Heart right ventricle (tissue), 16 donors: ENCODE results near the gene TUFT1. TPM values are rescaled to one million over a fixed set of nuclear protein-coding genes. Genes with fewer than 3 reads are reported as not detected.

ENCODE experiments used
- ATAC-seq, 8 donors: fragments of 200-7000 bp; cut with Tn5 transposase; one replicate each; pipeline ENCODE4 v1.9.1; 2020; ENCODE audit warnings: mild to moderate bottlenecking in 8 of 8, moderate library complexity in 8 of 8, moderate number of reproducible peaks in 1 of 8
- DNase-seq, 2 donors: peaks; one replicate each; pipeline ENCODE4 v3.0.0-alpha.2; 2020
- H3K27ac ChIP-seq, 10 donors: fragments of 200-600 bp; sonication (generic) in 2 of 10; one replicate each; pipeline versions ENCODE4 v1.5.0 to v1.8.0; 2020 to 2022; ENCODE audit warnings: mild to moderate bottlenecking in 3 of 10
- H3K27me3 ChIP-seq, 7 donors: fragments of 200-600 bp; one replicate each; pipeline ENCODE4 v1.8.0; 2021 to 2022; ENCODE audit warnings: mild to moderate bottlenecking in 2 of 7
- H3K36me3 ChIP-seq, 9 donors: fragments of 200-600 bp; sonication (generic) in 1 of 9; one replicate each; pipeline versions ENCODE4 v1.5.0 to v1.8.0; 2020 to 2022; ENCODE audit warnings: mild to moderate bottlenecking in 2 of 9
- H3K4me1 ChIP-seq, 9 donors: fragments of 200-600 bp; sonication (generic) in 1 of 9; one replicate each; pipeline versions ENCODE4 v1.5.0 to v1.8.0; 2020 to 2022; ENCODE audit warnings: mild to moderate bottlenecking in 4 of 9
- H3K4me3 ChIP-seq, 10 donors: fragments of 200-600 bp; sonication (generic) in 2 of 10; one replicate each; pipeline versions ENCODE4 v1.5.0 to v1.8.0; 2020 to 2022; ENCODE audit warnings: mild to moderate bottlenecking in 7 of 10, moderate library complexity in 2 of 10
- H3K9me3 ChIP-seq, 11 donors: fragments of 200-600 bp in 10 of 11; sonication (generic) in 2 of 11; one replicate each; pipeline versions ENCODE4 v1.5.0 to v1.8.0; 2013 to 2022; ENCODE audit warnings: mild to moderate bottlenecking in 2 of 11, control low read depth in 1 of 11, moderate library complexity in 1 of 11
- WGBS, 2 donors: extraction: QIAGEN DNeasy Blood & Tissue Kit; methylation state at CpG; one replicate each; pipeline ENCODE4 v1.1.7; 2013; ENCODE audit warnings: inconsistent platforms in 1 of 2; 5-methylcytosine and 5-hydroxymethylcytosine counted together
- intact Hi-C, 10 donors: fragments of 100-400 bp; cut with DNase I; formaldehyde crosslinking; loops; one replicate each; pipeline versions ENCODE4 v1.11.1 to v1.14.2; 2022
- microRNA-seq, 2 donors: library from miRNA; unstranded; fragments of <30 nt; microRNA quantifications; one replicate each; pipeline ENCODE4 v1.2.0, GENCODE V29; 2021
- polyA plus RNA-seq, 2 donors: library from polyadenylated mRNA; stranded (reverse); fragments of 200-250 nt; gene quantifications; one replicate each; pipeline ENCODE4 v1.2.3, GENCODE V29; 2013
- total RNA-seq, 10 donors: library from RNA; stranded (reverse); fragmentation: NEBNext Ultra II Directional in 3 of 10; extraction: Animal tissue kit (Norgen Biotek cat#: 25700) in 3 of 10; gene quantifications; one replicate each; pipeline versions ENCODE4 v1.2.1 to v1.2.4, GENCODE V29; 2021 to 2023
- TF ChIP-seq, protein P1 (sequence below), 9 donors: fragments of 200-600 bp; sonication (generic) in 2 of 9; IDR thresholded peaks; one replicate each; pipeline versions ENCODE4 v1.5.0 to v1.8.0; 2021 to 2022; ENCODE audit warnings: antibody characterized with exemption in 9 of 9, mild to moderate bottlenecking in 5 of 9, moderate library complexity in 1 of 9
- donor health status: Arrhythmogenic right ventricular cardiomyopathy.
- donor health status: ischemic (EF 13 %, LVEDD 7.1; RV severe dilation, severe dysfunction).
- donor health status: healthy with polysubstance abuse.
- donor health status: DM: no; HTN: yes; CAD: no.
- donor health status: DM: no; HTN: no; CAD: no.
- donor health status: ischemic (EF 25% LVEDD 6.9; RV normal size, moderate dysfunction).
- donor health status: ischemic (EF 25% LVEDD 5.7; RV mildly dilated, moderate dysfunction).
- donor health status: healthy.
- donor health status: DM: yes; HTN: yes; CAD: no.
- donor health status: Ischemic cardiomyopathy.
- donor health status: ischemic (EF 35%, LVEDD 5.7; RV mildly dilated, moderate dysfunction).
- donor health status: nonischemic (EF 11% LVEDD 7.7; RV severe dilation, severe dysfunction).
- donor health status: DM: yes; HTN: yes; CAD: no.
- donor health status: PGD.
- donor health status: ischemic (EF 29% LVEDD 5.4; RV normal size, mild dysfunction).
- donor health status: nonischemic (EF 23%, LVEDD 6.1; RV moderate dilation, normal function).

The TUFT1 gene
- total and polyA plus RNA-seq, 12 donors: 2.6 to 13.0 (median 4.7) TPM

DNA sequence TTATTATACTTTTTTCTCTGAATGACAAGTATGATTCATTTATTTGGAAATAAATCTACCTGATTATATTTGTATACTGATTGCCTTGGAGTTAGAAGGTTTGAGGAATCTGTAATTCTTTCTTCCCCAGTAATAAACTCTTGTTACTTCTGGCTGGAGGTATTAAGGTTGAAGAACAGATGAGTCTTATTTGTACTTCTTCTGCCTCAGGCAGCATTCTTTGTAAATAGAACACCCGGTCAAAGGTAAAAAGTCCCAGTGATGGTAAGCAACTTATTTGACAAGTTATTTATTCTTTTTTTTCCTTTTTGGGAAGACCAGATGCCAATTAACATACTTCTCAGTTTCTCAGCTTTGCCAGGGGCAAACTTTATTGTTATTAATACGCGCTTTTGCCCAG, 84.7 kb downstream of the TUFT1 start:
- no peak for ATAC-seq
- Histone ChIP-seq H3K9me3 (no peaks in the 10 kb centered on the region), H3K4me1 (peaks cover 0 to 25% (median 20%) of the 10 kb centered on the region in 9 donors), H3K27me3 (no peaks in the 10 kb centered on the region), H3K27ac (no peak overlapping the region), H3K36me3 (peaks cover 0 to 18% (median 0%) of the 10 kb centered on the region in 9 donors), H3K4me3 (no peak overlapping the region)
- 98 to 100% methylated on average over 3 of the region's 3 CpGs for WGBS, 2 donors
- no peak for DNase-seq
- TF ChIP-seq, protein P1, sequence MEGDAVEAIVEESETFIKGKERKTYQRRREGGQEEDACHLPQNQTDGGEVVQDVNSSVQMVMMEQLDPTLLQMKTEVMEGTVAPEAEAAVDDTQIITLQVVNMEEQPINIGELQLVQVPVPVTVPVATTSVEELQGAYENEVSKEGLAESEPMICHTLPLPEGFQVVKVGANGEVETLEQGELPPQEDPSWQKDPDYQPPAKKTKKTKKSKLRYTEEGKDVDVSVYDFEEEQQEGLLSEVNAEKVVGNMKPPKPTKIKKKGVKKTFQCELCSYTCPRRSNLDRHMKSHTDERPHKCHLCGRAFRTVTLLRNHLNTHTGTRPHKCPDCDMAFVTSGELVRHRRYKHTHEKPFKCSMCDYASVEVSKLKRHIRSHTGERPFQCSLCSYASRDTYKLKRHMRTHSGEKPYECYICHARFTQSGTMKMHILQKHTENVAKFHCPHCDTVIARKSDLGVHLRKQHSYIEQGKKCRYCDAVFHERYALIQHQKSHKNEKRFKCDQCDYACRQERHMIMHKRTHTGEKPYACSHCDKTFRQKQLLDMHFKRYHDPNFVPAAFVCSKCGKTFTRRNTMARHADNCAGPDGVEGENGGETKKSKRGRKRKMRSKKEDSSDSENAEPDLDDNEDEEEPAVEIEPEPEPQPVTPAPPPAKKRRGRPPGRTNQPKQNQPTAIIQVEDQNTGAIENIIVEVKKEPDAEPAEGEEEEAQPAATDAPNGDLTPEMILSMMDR (IDR thresholded peaks at IDR 0.05): no peak
- intact Hi-C loops: no loop called here

DNA sequence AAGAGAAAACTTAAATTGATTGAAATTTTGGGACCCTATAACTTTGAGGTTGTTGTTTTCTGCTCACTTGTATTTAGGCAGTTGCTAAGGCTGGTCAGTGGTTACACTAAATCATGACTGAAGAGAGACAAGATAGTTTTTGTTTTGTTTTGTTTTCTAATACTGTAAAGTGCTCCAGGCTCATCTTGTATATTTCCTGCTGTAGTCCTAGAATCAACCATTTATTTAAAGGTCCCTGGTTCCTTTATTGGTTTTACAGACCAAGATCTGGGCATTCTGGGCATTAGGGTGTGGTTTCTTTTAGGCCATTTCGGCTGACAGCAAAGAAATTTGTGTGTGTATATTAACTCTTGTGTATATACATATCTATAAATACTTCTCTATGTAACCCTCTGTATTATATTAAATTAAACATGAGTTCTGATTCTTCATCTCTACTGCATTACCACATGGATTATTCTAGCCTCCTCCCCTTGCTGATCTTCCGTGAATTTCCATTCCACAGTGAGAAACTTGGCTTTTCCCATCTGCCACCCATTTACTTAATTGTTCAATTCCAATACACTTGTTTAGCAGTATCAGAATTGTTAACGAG, 86.7 kb downstream of the TUFT1 start:
- H3K4me1 ChIP-seq: peaks cover 0 to 6% (median 2%) of the 10 kb centered on the region in 9 donors
- no peak for DNase-seq
- WGBS, 2 donors: 96 to 97% methylated on average over 3 of the region's 3 CpGs
- no peak overlapping the region for H3K27ac ChIP-seq
- H3K4me3 ChIP-seq: no peak overlapping the region
- no peak for ATAC-seq
- TF ChIP-seq, protein P1 (IDR thresholded peaks at IDR 0.05): no peak
- H3K9me3 ChIP-seq: no peaks in the 10 kb centered on the region
- H3K36me3 ChIP-seq: peaks cover 0 to 18% (median 0%) of the 10 kb centered on the region in 9 donors
- intact Hi-C loops: no loop called here
- H3K27me3 ChIP-seq: no peaks in the 10 kb centered on the region

DNA sequence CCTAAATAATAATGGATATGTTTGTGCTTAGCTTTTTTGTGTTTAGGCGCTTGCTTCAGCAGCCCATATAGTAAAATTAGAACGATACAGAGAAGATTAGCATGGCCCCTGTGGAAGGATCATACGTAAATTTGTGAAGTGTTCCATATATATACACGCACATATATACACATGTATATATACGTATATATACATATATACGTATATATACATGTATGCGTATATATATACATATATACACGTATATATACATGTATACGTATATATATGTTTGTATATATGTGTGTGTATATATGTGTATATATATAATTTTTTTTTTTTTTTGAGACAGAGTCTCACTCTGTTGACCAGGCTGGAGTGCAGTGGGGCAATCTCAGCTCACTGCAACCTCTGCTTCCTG, 89.2 kb downstream of the TUFT1 start:
- Histone ChIP-seq H3K27ac (no peak overlapping the region), H3K4me1 (no peaks in the 10 kb centered on the region), H3K9me3 (no peaks in the 10 kb centered on the region), H3K4me3 (no peak overlapping the region), H3K36me3 (peaks cover 0 to 18% (median 0%) of the 10 kb centered on the region in 9 donors), H3K27me3 (no peaks in the 10 kb centered on the region)
- WGBS, 2 donors: 82 to 83% methylated on average over 9 of the region's 9 CpGs
- DNase-seq (no peak), ATAC-seq (no peak)
- TF ChIP-seq, protein P1 (IDR thresholded peaks at IDR 0.05): no peak
- intact Hi-C loops: no loop called here

Small RNAs within 50 kb of the gene (microRNA-seq; reads per million reads assigned to microRNA genes)
- gene MIR554: 0 reads per million in 2 donors

Other genes with a start within 250 kb of the TUFT1 start
- 10 to 100 TPM; 37.1 to 52.1 (median 42.5) TPM for gene PI4KB, start 212.9 kb upstream of the TUFT1 start, total RNA-seq
- 10 to 100 TPM; 17.6 to 29.0 TPM for gene PI4KB, start 212.9 kb upstream of the TUFT1 start, polyA plus RNA-seq
- gene RFX5, start 193.1 kb upstream of the TUFT1 start, total RNA-seq: 10 to 100 TPM; 12.6 to 38.4 (median 24.0) TPM
- gene RFX5, start 193.1 kb upstream of the TUFT1 start, polyA plus RNA-seq: 1 to 10 TPM; 6.5 to 8.9 TPM
- 100 to 1,000 TPM in 1 of 10 donors, 10 to 100 TPM in 9; 32.3 to 112 (median 59.7) TPM for gene SELENBP1, start 167.6 kb upstream of the TUFT1 start, total RNA-seq
- 10 to 100 TPM; 20.7 to 54.1 TPM for gene SELENBP1, start 167.6 kb upstream of the TUFT1 start, polyA plus RNA-seq
- 100 to 1,000 TPM; 169 to 241 (median 203) TPM for gene PSMB4, start 140.7 kb upstream of the TUFT1 start, total RNA-seq
- gene PSMB4, start 140.7 kb upstream of the TUFT1 start, polyA plus RNA-seq: 100 to 1,000 TPM; 343 to 441 TPM
- gene POGZ, start 80.8 kb upstream of the TUFT1 start, total RNA-seq: 10 to 100 TPM; 36.7 to 58.6 (median 48.9) TPM
- 10 to 100 TPM in 1 of 2 donors, 1 to 10 TPM in 1; 8.2 to 34.7 TPM for gene POGZ, start 80.8 kb upstream of the TUFT1 start, polyA plus RNA-seq
- under 1 TPM in 7 of 10 donors, not detected in 3; 0.13 to 0.73 (median 0.28) TPM for gene CGN, start 28.9 kb upstream of the TUFT1 start, total RNA-seq
- gene CGN, start 28.9 kb upstream of the TUFT1 start, polyA plus RNA-seq: under 1 TPM; 0.07 to 0.15 TPM
- 10 to 100 TPM; 26.9 to 37.8 (median 33.4) TPM for gene SNX27, start 71.7 kb downstream of the TUFT1 start, total RNA-seq
- gene SNX27, start 71.7 kb downstream of the TUFT1 start, polyA plus RNA-seq: 1 to 10 TPM; 6.5 to 7.1 TPM
- gene CELF3, start 176.5 kb downstream of the TUFT1 start, total RNA-seq: not detected
- under 1 TPM in 1 of 2 donors, not detected in 1; 0.04 TPM for gene CELF3, start 176.5 kb downstream of the TUFT1 start, polyA plus RNA-seq
- 10 to 100 TPM in 2 of 10 donors, 1 to 10 TPM in 8; 3.4 to 11.4 (median 7.1) TPM for gene RIIAD1, start 181.2 kb downstream of the TUFT1 start, total RNA-seq
- 1 to 10 TPM in 1 of 2 donors, not detected in 1; 5.5 TPM for gene RIIAD1, start 181.2 kb downstream of the TUFT1 start, polyA plus RNA-seq
- 10 to 100 TPM; 39.9 to 53.4 (median 46.4) TPM for gene MRPL9, start 223.2 kb downstream of the TUFT1 start, total RNA-seq
- 10 to 100 TPM; 55.2 to 57.7 TPM for gene MRPL9, start 223.2 kb downstream of the TUFT1 start, polyA plus RNA-seq